Liver (tissue), 9 donors: ENCODE data around the gene AP5Z1. TPM values are rescaled to one million over a fixed set of nuclear protein-coding genes. Genes with fewer than 3 reads are reported as not detected.

Experiments
- DNase-seq: peaks from one replicate; pipeline ENCODE4 v3.0.0-alpha.2; 2017; ENCODE audit warnings: low spot score
- H3K27ac ChIP-seq, 2 donors: one replicate each; pipeline ENCODE4 v1.7.0; 2013; ENCODE audit warnings: inconsistent platforms in 2 of 2, low read length in 2 of 2, control low read depth in 1 of 2, low read depth in 1 of 2, mild to moderate bottlenecking in 1 of 2
- H3K27me3 ChIP-seq, 4 donors: one replicate each; pipeline versions ENCODE4 v1.6.1 to v1.7.0; 2013; ENCODE audit warnings: low read length in 3 of 4, inconsistent platforms in 1 of 4, mild to moderate bottlenecking in 1 of 4, moderate library complexity in 1 of 4; ENCODE audit not compliant: control insufficient read depth in 4 of 4, insufficient read depth in 4 of 4
- H3K36me3 ChIP-seq, 4 donors: one replicate each; pipeline versions ENCODE4 v1.6.1 to v1.7.0; 2013; ENCODE audit warnings: low read length in 3 of 4, mild to moderate bottlenecking in 3 of 4, low read depth in 1 of 4, moderate library complexity in 1 of 4; ENCODE audit not compliant: control insufficient read depth in 4 of 4, insufficient read depth in 3 of 4
- H3K4me1 ChIP-seq, 4 donors: one replicate each; pipeline versions ENCODE4 v1.6.1 to v1.7.0; 2013; ENCODE audit warnings: low read length in 3 of 4, mild to moderate bottlenecking in 3 of 4, moderate library complexity in 1 of 4; ENCODE audit not compliant: control insufficient read depth in 4 of 4, insufficient read depth in 4 of 4
- H3K4me3 ChIP-seq, 3 donors: one replicate each; pipeline versions ENCODE4 v1.6.1 to v1.7.0; 2013; ENCODE audit warnings: low read length in 3 of 3, control low read depth in 1 of 3, low read depth in 1 of 3, mild to moderate bottlenecking in 1 of 3
- H3K9ac ChIP-seq, 2 donors: one replicate each; pipeline ENCODE4 v1.7.0; 2013; ENCODE audit warnings: low read length in 2 of 2, mild to moderate bottlenecking in 2 of 2, moderate library complexity in 2 of 2, control low read depth in 1 of 2, low read depth in 1 of 2
- H3K9me3 ChIP-seq, 4 donors: one replicate each; pipeline versions ENCODE4 v1.6.1 to v1.7.0; 2013; ENCODE audit warnings: low read length in 3 of 4; ENCODE audit not compliant: control insufficient read depth in 4 of 4
- EGR1 ChIP-seq, 2 donors: IDR thresholded peaks; 2 replicates each; pipeline ENCODE4 v1.6.1; 2016 to 2018; ENCODE audit warnings: antibody characterized with exemption in 2 of 2, low read depth in 2 of 2
- FOXA1 ChIP-seq: IDR thresholded peaks from 2 replicates; pipeline ENCODE4 v1.6.1; 2016; ENCODE audit warnings: antibody characterized with exemption
- FOXA2 ChIP-seq: IDR thresholded peaks from 2 replicates; pipeline ENCODE4 v1.6.1; 2016; ENCODE audit warnings: antibody characterized with exemption
- GABPA ChIP-seq, 2 donors: IDR thresholded peaks in 1 of 2; conservative IDR thresholded peaks in 1 of 2; 2 replicates each; pipeline ENCODE4 v1.6.1; 2016; ENCODE audit warnings: antibody characterized with exemption in 2 of 2, mild to moderate bottlenecking in 1 of 2, moderate library complexity in 1 of 2
- HNF4A ChIP-seq, 2 donors: conservative IDR thresholded peaks; 2 replicates each; pipeline ENCODE4 v1.6.1; 2016; ENCODE audit warnings: antibody characterized with exemption in 2 of 2, mild to moderate bottlenecking in 2 of 2
- HNF4G ChIP-seq: IDR thresholded peaks from 2 replicates; pipeline ENCODE4 v1.6.1; 2016; ENCODE audit warnings: antibody characterized with exemption
- JUND ChIP-seq, 2 donors: IDR thresholded peaks; 2 replicates each; pipeline ENCODE4 v1.6.1; 2016; ENCODE audit warnings: antibody characterized with exemption in 2 of 2
- NR2F2 ChIP-seq: IDR thresholded peaks from 2 replicates; pipeline ENCODE4 v1.6.1; 2016; ENCODE audit warnings: antibody characterized with exemption
- RAD21 ChIP-seq, 2 donors: IDR thresholded peaks; 2 replicates each; pipeline ENCODE4 v1.6.1; 2016; ENCODE audit warnings: antibody characterized with exemption in 2 of 2, mild to moderate bottlenecking in 2 of 2
- RXRA ChIP-seq, 2 donors: IDR thresholded peaks; 2 replicates each; pipeline ENCODE4 v1.6.1; 2017 to 2018; ENCODE audit warnings: antibody characterized with exemption in 2 of 2, mild to moderate bottlenecking in 1 of 2
- SP1 ChIP-seq: IDR thresholded peaks from 2 replicates; pipeline ENCODE4 v1.6.1; 2018; ENCODE audit warnings: antibody characterized with exemption, mild to moderate bottlenecking
- TAF1 ChIP-seq: conservative IDR thresholded peaks from 2 replicates; pipeline ENCODE4 v1.6.1; 2016; ENCODE audit warnings: antibody characterized with exemption, mild to moderate bottlenecking
- YY1 ChIP-seq: IDR thresholded peaks from 2 replicates; pipeline ENCODE4 v1.6.1; 2016; ENCODE audit warnings: antibody characterized with exemption, mild to moderate bottlenecking
- WGBS: extraction: QIAGEN DNeasy Blood & Tissue Kit; methylation state at CpG from one replicate; pipeline ENCODE4 v1.1.7; 2013; 5-methylcytosine and 5-hydroxymethylcytosine counted together
- polyA plus RNA-seq, 2 donors: library from polyadenylated mRNA; stranded (reverse) in 1 of 2; unstranded in 1 of 2; fragments of 200-250 nt in 1 of 2; fragments of >200 nt in 1 of 2; fragmentation: Nextera tagmentation in 1 of 2; extraction: Ambion mirVana in 1 of 2; gene quantifications; one replicate each; pipeline versions ENCODE4 v1.2.1 to v1.2.3, GENCODE V29; 2013 to 2015
- total RNA-seq, 2 donors: library from RNA; depleted of rRNA; stranded (reverse); fragments of >200 nt; gene quantifications; one replicate each; pipeline ENCODE4 v1.2.3, GENCODE V29; 2014
- TF ChIP-seq, protein P1 (sequence below): fragments of 150-350 bp; IDR thresholded peaks from 2 replicates; pipeline ENCODE4 v1.5.1; 2017; ENCODE audit warnings: improper control_type of control experiment, low read depth, low read length; ENCODE audit not compliant: missing input control
- TF ChIP-seq, protein P2 (sequence below): IDR thresholded peaks from 2 replicates; pipeline ENCODE4 v1.6.1; 2016; ENCODE audit warnings: antibody characterized with exemption
- TF ChIP-seq, protein P3 (sequence below): IDR thresholded peaks from 2 replicates; pipeline ENCODE4 v1.6.1; 2016; ENCODE audit warnings: antibody characterized with exemption
- TF ChIP-seq, protein P4 (sequence below): IDR thresholded peaks from 2 replicates; pipeline ENCODE4 v1.6.1; 2016; ENCODE audit warnings: antibody characterized with exemption
- TF ChIP-seq, protein P5 (sequence below): IDR thresholded peaks from 2 replicates; pipeline ENCODE4 v1.6.1; 2016; ENCODE audit warnings: antibody characterized with exemption, mild to moderate bottlenecking
- donor health status: healthy.
- donor health status: healthy.
- donor health status: healthy.
- donor health status: healthy.
- donor health status: healthy.

The AP5Z1 gene
- total and polyA plus RNA-seq, 4 donors, result 10.2 to 16.0 (median 14.2) TPM

DNA sequence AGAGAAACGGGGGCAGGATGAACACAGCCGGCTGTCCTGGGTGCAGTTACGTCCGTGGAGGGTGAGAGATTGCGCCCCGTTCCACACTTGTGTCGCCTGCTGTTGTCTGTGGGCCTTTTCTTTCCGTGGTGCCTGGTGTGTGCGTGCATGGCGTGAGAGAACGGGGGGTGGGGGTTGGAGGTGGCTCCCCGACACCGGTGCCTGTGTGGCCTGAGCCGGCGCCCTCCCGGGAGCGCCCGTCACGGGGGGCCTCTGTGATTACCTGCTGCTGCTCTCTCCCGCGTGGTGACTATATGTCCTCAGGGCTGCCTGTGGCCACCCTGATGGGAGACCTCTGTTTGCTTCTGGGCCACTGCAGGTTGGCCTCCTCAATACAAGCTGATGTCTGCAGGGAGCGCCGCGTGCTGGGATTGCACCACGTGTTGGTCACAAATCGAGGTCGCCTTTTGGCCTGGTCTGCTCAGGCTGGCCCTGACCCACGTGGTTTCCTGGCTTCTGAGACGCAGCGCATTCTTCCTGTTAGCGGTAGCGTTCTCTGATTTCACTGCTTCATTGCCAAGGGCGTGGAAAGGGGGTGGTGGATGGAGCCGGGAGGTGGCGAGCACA is 10.9 kb upstream of the AP5Z1 start:
- H3K9me3 ChIP-seq, result no peaks in the 10 kb centered on the region
- H3K4me3 ChIP-seq, result no peak overlapping the region
- no peak for TF ChIP-seq RAD21 (IDR thresholded peaks at IDR 0.05)
- TF ChIP-seq, protein P1, sequence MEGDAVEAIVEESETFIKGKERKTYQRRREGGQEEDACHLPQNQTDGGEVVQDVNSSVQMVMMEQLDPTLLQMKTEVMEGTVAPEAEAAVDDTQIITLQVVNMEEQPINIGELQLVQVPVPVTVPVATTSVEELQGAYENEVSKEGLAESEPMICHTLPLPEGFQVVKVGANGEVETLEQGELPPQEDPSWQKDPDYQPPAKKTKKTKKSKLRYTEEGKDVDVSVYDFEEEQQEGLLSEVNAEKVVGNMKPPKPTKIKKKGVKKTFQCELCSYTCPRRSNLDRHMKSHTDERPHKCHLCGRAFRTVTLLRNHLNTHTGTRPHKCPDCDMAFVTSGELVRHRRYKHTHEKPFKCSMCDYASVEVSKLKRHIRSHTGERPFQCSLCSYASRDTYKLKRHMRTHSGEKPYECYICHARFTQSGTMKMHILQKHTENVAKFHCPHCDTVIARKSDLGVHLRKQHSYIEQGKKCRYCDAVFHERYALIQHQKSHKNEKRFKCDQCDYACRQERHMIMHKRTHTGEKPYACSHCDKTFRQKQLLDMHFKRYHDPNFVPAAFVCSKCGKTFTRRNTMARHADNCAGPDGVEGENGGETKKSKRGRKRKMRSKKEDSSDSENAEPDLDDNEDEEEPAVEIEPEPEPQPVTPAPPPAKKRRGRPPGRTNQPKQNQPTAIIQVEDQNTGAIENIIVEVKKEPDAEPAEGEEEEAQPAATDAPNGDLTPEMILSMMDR, result no peak
- no peak for TF ChIP-seq TAF1
- no peak for TF ChIP-seq JUND (IDR thresholded peaks at IDR 0.05)
- TF ChIP-seq SP1, result no peak
- no peak for TF ChIP-seq GABPA (IDR thresholded peaks at IDR 0.05 in 1 of 2, conservative IDR thresholded peaks at IDR 0.05 in 1 of 2)
- TF ChIP-seq FOXA2, result no peak
- no peak for TF ChIP-seq EGR1 (IDR thresholded peaks at IDR 0.05; ENCODE audit: low read depth in 2 of 2)
- TF ChIP-seq, protein P2, sequence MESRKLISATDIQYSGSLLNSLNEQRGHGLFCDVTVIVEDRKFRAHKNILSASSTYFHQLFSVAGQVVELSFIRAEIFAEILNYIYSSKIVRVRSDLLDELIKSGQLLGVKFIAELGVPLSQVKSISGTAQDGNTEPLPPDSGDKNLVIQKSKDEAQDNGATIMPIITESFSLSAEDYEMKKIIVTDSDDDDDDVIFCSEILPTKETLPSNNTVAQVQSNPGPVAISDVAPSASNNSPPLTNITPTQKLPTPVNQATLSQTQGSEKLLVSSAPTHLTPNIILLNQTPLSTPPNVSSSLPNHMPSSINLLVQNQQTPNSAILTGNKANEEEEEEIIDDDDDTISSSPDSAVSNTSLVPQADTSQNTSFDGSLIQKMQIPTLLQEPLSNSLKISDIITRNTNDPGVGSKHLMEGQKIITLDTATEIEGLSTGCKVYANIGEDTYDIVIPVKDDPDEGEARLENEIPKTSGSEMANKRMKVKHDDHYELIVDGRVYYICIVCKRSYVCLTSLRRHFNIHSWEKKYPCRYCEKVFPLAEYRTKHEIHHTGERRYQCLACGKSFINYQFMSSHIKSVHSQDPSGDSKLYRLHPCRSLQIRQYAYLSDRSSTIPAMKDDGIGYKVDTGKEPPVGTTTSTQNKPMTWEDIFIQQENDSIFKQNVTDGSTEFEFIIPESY, result no peak
- no peak for TF ChIP-seq RXRA (IDR thresholded peaks at IDR 0.05)
- TF ChIP-seq, protein P3, sequence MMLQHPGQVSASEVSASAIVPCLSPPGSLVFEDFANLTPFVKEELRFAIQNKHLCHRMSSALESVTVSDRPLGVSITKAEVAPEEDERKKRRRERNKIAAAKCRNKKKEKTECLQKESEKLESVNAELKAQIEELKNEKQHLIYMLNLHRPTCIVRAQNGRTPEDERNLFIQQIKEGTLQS, result no peak
- no peak for TF ChIP-seq HNF4A (conservative IDR thresholded peaks at IDR 0.05)
- TF ChIP-seq, protein P4, sequence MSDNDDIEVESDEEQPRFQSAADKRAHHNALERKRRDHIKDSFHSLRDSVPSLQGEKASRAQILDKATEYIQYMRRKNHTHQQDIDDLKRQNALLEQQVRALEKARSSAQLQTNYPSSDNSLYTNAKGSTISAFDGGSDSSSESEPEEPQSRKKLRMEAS, result no peak
- TF ChIP-seq, protein P5, sequence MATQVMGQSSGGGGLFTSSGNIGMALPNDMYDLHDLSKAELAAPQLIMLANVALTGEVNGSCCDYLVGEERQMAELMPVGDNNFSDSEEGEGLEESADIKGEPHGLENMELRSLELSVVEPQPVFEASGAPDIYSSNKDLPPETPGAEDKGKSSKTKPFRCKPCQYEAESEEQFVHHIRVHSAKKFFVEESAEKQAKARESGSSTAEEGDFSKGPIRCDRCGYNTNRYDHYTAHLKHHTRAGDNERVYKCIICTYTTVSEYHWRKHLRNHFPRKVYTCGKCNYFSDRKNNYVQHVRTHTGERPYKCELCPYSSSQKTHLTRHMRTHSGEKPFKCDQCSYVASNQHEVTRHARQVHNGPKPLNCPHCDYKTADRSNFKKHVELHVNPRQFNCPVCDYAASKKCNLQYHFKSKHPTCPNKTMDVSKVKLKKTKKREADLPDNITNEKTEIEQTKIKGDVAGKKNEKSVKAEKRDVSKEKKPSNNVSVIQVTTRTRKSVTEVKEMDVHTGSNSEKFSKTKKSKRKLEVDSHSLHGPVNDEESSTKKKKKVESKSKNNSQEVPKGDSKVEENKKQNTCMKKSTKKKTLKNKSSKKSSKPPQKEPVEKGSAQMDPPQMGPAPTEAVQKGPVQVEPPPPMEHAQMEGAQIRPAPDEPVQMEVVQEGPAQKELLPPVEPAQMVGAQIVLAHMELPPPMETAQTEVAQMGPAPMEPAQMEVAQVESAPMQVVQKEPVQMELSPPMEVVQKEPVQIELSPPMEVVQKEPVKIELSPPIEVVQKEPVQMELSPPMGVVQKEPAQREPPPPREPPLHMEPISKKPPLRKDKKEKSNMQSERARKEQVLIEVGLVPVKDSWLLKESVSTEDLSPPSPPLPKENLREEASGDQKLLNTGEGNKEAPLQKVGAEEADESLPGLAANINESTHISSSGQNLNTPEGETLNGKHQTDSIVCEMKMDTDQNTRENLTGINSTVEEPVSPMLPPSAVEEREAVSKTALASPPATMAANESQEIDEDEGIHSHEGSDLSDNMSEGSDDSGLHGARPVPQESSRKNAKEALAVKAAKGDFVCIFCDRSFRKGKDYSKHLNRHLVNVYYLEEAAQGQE, result no peak
- no peak for TF ChIP-seq YY1
- no peak for TF ChIP-seq HNF4G
- TF ChIP-seq FOXA1, result no peak
- TF ChIP-seq NR2F2, result no peak
- H3K4me1 ChIP-seq, result no peaks in the 10 kb centered on the region
- 90% methylated on average over 35 of the region's 35 CpGs for WGBS
- peaks cover 11 to 45% (median 29%) of the 10 kb centered on the region in 4 donors for H3K36me3 ChIP-seq
- no peak for DNase-seq
- H3K9ac ChIP-seq, result no peak overlapping the region
- no peaks in the 10 kb centered on the region for H3K27me3 ChIP-seq
- H3K27ac ChIP-seq, result no peak overlapping the region
